ENCODE data around the gene MRPL55. TPM values are rescaled to one million over a fixed set of nuclear protein-coding genes. Genes with fewer than 3 reads are reported as not detected.
A peak's percentile ranks its signal among the peaks of the same experiment; 100 is the strongest.

MRPL55 gene
- total RNA-seq, 1 donor from 2014 or later: 47.5 TPM

- H3K4me1 Mint-ChIP-seq (ENCODE audit: unreplicated experiment): no peaks in the 10 kb centered on the region
- TF ChIP-seq CTCF (IDR thresholded peaks at IDR 0.05; ENCODE audit: unreplicated experiment): no peak
- peaks cover 7% of the 10 kb centered on the region for H3K27me3 Mint-ChIP-seq (ENCODE audit: unreplicated experiment)
- H3K27ac Mint-ChIP-seq (ENCODE audit: unreplicated experiment): no peak overlapping the region
- H3K9me3 Mint-ChIP-seq (ENCODE audit: unreplicated experiment): no peaks in the 10 kb centered on the region
- H3K4me3 Mint-ChIP-seq (ENCODE audit: unreplicated experiment): no peak overlapping the region
- no peak for DNase-seq (ENCODE audit: low spot score)
- no peaks in the 10 kb centered on the region for H3K36me3 Mint-ChIP-seq (ENCODE audit: low read depth, unreplicated experiment)
Measured at GRCh38 chr1:228150120-228150460, 41.0 kb upstream of the MRPL55 start.

GRCh38 chr1:228149406-228150119 is 40.5 kb upstream of the MRPL55 start, which contains the start of gene GJC2:
Gene GJC2 (plus strand): TSS chr1:228149930. CDS start chr1:228157759, 7,829 bp downstream.
- H3K4me3 Mint-ChIP-seq (ENCODE audit: unreplicated experiment): no peak within 1 kb of the TSS
- no peaks in the 10 kb centered on the region for H3K36me3 Mint-ChIP-seq (ENCODE audit: low read depth, unreplicated experiment)
- no peak for DNase-seq (ENCODE audit: low spot score)
- peak within 1 kb of the TSS; percentile 42 for H3K27ac Mint-ChIP-seq (ENCODE audit: unreplicated experiment)
- H3K9me3 Mint-ChIP-seq (ENCODE audit: unreplicated experiment): no peaks in the 10 kb centered on the region
- TF ChIP-seq CTCF (IDR thresholded peaks at IDR 0.05; ENCODE audit: unreplicated experiment): no peak
- H3K4me1 Mint-ChIP-seq (ENCODE audit: unreplicated experiment): no peaks in the 10 kb centered on the region
- peaks cover 4% of the 10 kb centered on the region for H3K27me3 Mint-ChIP-seq (ENCODE audit: unreplicated experiment)

- Mint-ChIP-seq H3K36me3 (ENCODE audit: low read depth, unreplicated experiment) (no peaks in the 10 kb centered on the region), H3K27ac (ENCODE audit: unreplicated experiment) (peak overlapping the region; percentile 42), H3K27me3 (ENCODE audit: unreplicated experiment) (peaks cover under 1% of the 10 kb centered on the region), H3K4me1 (ENCODE audit: unreplicated experiment) (peaks cover under 1% of the 10 kb centered on the region), H3K9me3 (ENCODE audit: unreplicated experiment) (no peaks in the 10 kb centered on the region), H3K4me3 (ENCODE audit: unreplicated experiment) (no peak overlapping the region)
- no peak for DNase-seq (ENCODE audit: low spot score)
- TF ChIP-seq CTCF (IDR thresholded peaks at IDR 0.05; ENCODE audit: unreplicated experiment): no peak
Measured at GRCh38 chr1:228148935-228149405, 39.9 kb upstream of the MRPL55 start.

GRCh38 chr1:228148196-228148861 is 39.2 kb upstream of the MRPL55 start:
- H3K27me3 Mint-ChIP-seq (ENCODE audit: unreplicated experiment): peaks cover under 1% of the 10 kb centered on the region
- peaks cover 6% of the 10 kb centered on the region for H3K36me3 Mint-ChIP-seq (ENCODE audit: low read depth, unreplicated experiment)
- TF ChIP-seq CTCF (IDR thresholded peaks at IDR 0.05; ENCODE audit: unreplicated experiment): no peak
- peak overlapping the region; percentile 42 for H3K27ac Mint-ChIP-seq (ENCODE audit: unreplicated experiment)
- DNase-seq (ENCODE audit: low spot score): no peak
- peaks cover 7% of the 10 kb centered on the region for H3K4me1 Mint-ChIP-seq (ENCODE audit: unreplicated experiment)
- H3K9me3 Mint-ChIP-seq (ENCODE audit: unreplicated experiment): no peaks in the 10 kb centered on the region
- H3K4me3 Mint-ChIP-seq (ENCODE audit: unreplicated experiment): no peak overlapping the region

DNA sequence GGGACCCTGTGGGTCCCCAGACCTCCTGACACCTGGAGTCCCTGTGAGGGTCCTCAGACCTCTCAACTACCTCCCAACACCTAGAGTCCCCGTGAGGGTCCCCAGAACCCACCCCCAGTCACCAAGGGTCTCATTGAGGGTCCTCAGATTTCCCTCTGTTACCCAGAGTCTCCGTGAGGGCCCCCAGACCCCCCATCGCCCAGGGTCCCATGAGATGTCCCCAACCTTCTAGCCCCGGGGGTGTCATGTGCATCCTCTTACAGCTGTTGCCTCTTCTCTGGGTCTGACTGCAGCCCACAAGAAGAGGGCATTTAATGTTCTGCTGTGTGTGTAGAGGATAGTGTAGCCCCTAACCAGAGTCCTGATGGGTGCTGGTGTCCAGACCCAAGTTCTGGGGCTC is 38.7 kb upstream of the MRPL55 start:
- TF ChIP-seq CTCF (IDR thresholded peaks at IDR 0.05; ENCODE audit: unreplicated experiment): no peak
- Mint-ChIP-seq H3K4me3 (ENCODE audit: unreplicated experiment) (peak overlapping the region; percentile 37), H3K36me3 (ENCODE audit: low read depth, unreplicated experiment) (peaks cover 8% of the 10 kb centered on the region), H3K27ac (ENCODE audit: unreplicated experiment) (no peak overlapping the region), H3K9me3 (ENCODE audit: unreplicated experiment) (no peaks in the 10 kb centered on the region), H3K4me1 (ENCODE audit: unreplicated experiment) (peaks cover 12% of the 10 kb centered on the region), H3K27me3 (ENCODE audit: unreplicated experiment) (peaks cover 5% of the 10 kb centered on the region)
- no peak for DNase-seq (ENCODE audit: low spot score)

All from endothelial cell (in vitro differentiated cells).